Measurements from ENCODE around the gene UQCRQ.

The UQCRQ gene

DNA sequence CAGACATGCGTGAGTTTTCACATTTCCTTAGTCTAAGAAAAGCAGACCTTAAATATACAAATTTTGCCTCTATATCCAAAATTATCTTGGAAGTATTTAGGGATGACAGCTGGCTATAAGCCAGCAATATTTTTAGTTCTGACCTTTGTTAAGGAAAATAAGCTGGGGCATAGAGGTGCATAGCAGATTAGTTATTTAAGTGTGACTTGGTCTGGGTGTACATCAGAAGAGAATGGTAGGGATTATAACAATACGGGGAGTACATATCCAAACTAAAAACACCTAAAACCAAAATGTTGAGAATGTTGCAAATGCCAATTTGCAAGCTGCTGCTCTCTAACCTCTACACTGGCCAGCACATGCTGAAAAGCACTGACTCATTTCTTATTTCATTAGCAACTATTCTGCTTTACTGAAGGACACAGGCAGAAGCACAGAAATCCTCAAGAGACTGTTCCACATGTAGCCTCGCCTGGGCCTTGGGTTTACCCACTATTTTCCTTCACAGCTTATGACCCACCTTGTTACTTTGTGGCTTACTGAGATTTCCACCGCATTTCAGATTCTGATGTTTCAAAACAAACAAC lies 29.4 kb downstream of the UQCRQ start:
- Histone ChIP-seq H3K27ac (ENCODE audit: low read length) (no peak overlapping the region), H3K27me3 (ENCODE audit: low read depth, low read length) (no peaks in the 10 kb centered on the region), H3K36me3 (ENCODE audit: control insufficient read depth in 1 of 2, insufficient read depth in 2 of 2, low read length in 2 of 2) (peaks cover 56 to 58% of the 10 kb centered on the region in 2 donors)

GRCh38 chr5:132896685-132897084 lies 30.2 kb downstream of the UQCRQ start:
- H3K36me3 ChIP-seq (ENCODE audit: control insufficient read depth in 1 of 2, insufficient read depth in 2 of 2, low read length in 2 of 2): peaks cover 55 to 58% of the 10 kb centered on the region in 2 donors

More for the DNA sequence above, 29.4 kb downstream of the UQCRQ start:
- Histone ChIP-seq H3K4me1 (ENCODE audit: control insufficient read depth in 1 of 2, insufficient read depth in 2 of 2, low read length in 2 of 2) (peaks cover 0 to 10% of the 10 kb centered on the region in 2 donors), H3K4me3 (ENCODE audit: low read depth in 1 of 2, low read length in 2 of 2) (no peak overlapping the region), H3K9me3 (ENCODE audit: control insufficient read depth in 1 of 2, low read length in 2 of 2) (no peaks in the 10 kb centered on the region)

DNA sequence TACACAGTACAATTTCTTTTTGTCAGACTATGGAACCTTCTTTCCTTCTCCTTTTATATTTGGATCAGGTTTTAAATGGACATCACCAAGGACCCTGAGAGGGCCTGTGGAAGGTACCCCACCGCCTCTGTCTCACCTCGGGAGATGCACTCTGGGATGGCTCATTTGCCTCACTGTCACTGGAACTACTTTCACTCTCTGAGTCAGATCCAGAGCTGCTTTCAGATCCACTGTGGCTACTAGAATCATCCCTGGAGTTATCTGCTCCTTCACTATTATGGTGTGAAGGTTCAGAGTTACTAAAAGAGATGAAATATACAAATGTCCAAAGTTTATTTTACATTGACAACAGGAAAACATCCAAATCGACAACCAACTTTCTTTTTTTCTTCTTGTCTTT lies 31.7 kb downstream of the UQCRQ start:
- Histone ChIP-seq H3K27me3 (ENCODE audit: low read depth, low read length) (no peaks in the 10 kb centered on the region), H3K36me3 (ENCODE audit: control insufficient read depth in 1 of 2, insufficient read depth in 2 of 2, low read length in 2 of 2) (peaks cover 48 to 50% of the 10 kb centered on the region in 2 donors), H3K4me3 (ENCODE audit: low read depth in 1 of 2, low read length in 2 of 2) (no peak overlapping the region), H3K27ac (ENCODE audit: low read length) (no peak overlapping the region), H3K4me1 (ENCODE audit: control insufficient read depth in 1 of 2, insufficient read depth in 2 of 2, low read length in 2 of 2) (peaks cover 0 to 10% of the 10 kb centered on the region in 2 donors), H3K9me3 (ENCODE audit: control insufficient read depth in 1 of 2, low read length in 2 of 2) (no peaks in the 10 kb centered on the region)

More at GRCh38 chr5:132896685-132897084, 30.2 kb downstream of the UQCRQ start:
- Histone ChIP-seq H3K4me3 (ENCODE audit: low read depth in 1 of 2, low read length in 2 of 2) (no peak overlapping the region), H3K4me1 (ENCODE audit: control insufficient read depth in 1 of 2, insufficient read depth in 2 of 2, low read length in 2 of 2) (peaks cover 0 to 10% of the 10 kb centered on the region in 2 donors), H3K27me3 (ENCODE audit: low read depth, low read length) (no peaks in the 10 kb centered on the region), H3K9me3 (ENCODE audit: control insufficient read depth in 1 of 2, low read length in 2 of 2) (no peaks in the 10 kb centered on the region), H3K27ac (ENCODE audit: low read length) (no peak overlapping the region)

GRCh38 chr5:132901036-132901435 lies 34.6 kb downstream of the UQCRQ start:
- Histone ChIP-seq H3K4me3 (ENCODE audit: low read depth in 1 of 2, low read length in 2 of 2) (no peak overlapping the region), H3K27me3 (ENCODE audit: low read depth, low read length) (no peaks in the 10 kb centered on the region), H3K36me3 (ENCODE audit: control insufficient read depth in 1 of 2, insufficient read depth in 2 of 2, low read length in 2 of 2) (peaks cover 33 to 40% of the 10 kb centered on the region in 2 donors), H3K9me3 (ENCODE audit: control insufficient read depth in 1 of 2, low read length in 2 of 2) (no peaks in the 10 kb centered on the region), H3K27ac (ENCODE audit: low read length) (no peak overlapping the region), H3K4me1 (ENCODE audit: control insufficient read depth in 1 of 2, insufficient read depth in 2 of 2, low read length in 2 of 2) (peaks cover 0 to 2% of the 10 kb centered on the region in 2 donors)

GRCh38 chr5:132901730-132902129 lies 35.3 kb downstream of the UQCRQ start:
- Histone ChIP-seq H3K27ac (ENCODE audit: low read length) (no peak overlapping the region), H3K36me3 (ENCODE audit: control insufficient read depth in 1 of 2, insufficient read depth in 2 of 2, low read length in 2 of 2) (peaks cover 26 to 33% of the 10 kb centered on the region in 2 donors), H3K4me1 (ENCODE audit: control insufficient read depth in 1 of 2, insufficient read depth in 2 of 2, low read length in 2 of 2) (no peaks in the 10 kb centered on the region), H3K4me3 (ENCODE audit: low read depth in 1 of 2, low read length in 2 of 2) (no peak overlapping the region), H3K9me3 (ENCODE audit: control insufficient read depth in 1 of 2, low read length in 2 of 2) (no peaks in the 10 kb centered on the region), H3K27me3 (ENCODE audit: low read depth, low read length) (no peaks in the 10 kb centered on the region)

GRCh38 chr5:132905938-132906337 lies 39.5 kb downstream of the UQCRQ start:
- Histone ChIP-seq H3K27me3 (ENCODE audit: low read depth, low read length) (no peaks in the 10 kb centered on the region), H3K4me1 (ENCODE audit: control insufficient read depth in 1 of 2, insufficient read depth in 2 of 2, low read length in 2 of 2) (no peaks in the 10 kb centered on the region), H3K27ac (ENCODE audit: low read length) (no peak overlapping the region), H3K4me3 (ENCODE audit: low read depth in 1 of 2, low read length in 2 of 2) (no peak overlapping the region), H3K36me3 (ENCODE audit: control insufficient read depth in 1 of 2, insufficient read depth in 2 of 2, low read length in 2 of 2) (peaks cover 9 to 10% of the 10 kb centered on the region in 2 donors), H3K9me3 (ENCODE audit: control insufficient read depth in 1 of 2, low read length in 2 of 2) (no peaks in the 10 kb centered on the region)

DNA sequence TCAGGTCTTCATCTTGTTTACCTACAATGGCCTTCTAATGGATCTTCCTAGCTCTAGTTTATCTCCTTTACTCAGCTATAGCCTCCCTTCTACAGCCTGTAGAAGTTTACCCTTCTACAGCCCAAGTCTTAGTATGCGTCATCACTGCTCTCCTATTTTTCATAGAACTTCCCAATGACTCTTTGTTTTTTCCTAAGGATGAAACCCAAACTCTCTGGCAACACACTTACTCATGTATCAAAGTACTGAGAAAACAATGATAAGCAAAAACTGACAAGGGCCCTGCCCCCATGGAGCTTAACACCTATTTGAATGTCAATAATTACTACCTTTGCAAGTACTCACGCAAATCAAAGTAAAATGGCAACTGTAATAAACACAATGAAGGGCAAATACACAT lies 40.7 kb downstream of the UQCRQ start:
- Histone ChIP-seq H3K4me3 (ENCODE audit: low read depth in 1 of 2, low read length in 2 of 2) (no peak overlapping the region), H3K4me1 (ENCODE audit: control insufficient read depth in 1 of 2, insufficient read depth in 2 of 2, low read length in 2 of 2) (no peaks in the 10 kb centered on the region), H3K36me3 (ENCODE audit: control insufficient read depth in 1 of 2, insufficient read depth in 2 of 2, low read length in 2 of 2) (peaks cover 11 to 14% of the 10 kb centered on the region in 2 donors), H3K9me3 (ENCODE audit: control insufficient read depth in 1 of 2, low read length in 2 of 2) (no peaks in the 10 kb centered on the region), H3K27ac (ENCODE audit: low read length) (no peak overlapping the region), H3K27me3 (ENCODE audit: low read depth, low read length) (no peaks in the 10 kb centered on the region)

DNA sequence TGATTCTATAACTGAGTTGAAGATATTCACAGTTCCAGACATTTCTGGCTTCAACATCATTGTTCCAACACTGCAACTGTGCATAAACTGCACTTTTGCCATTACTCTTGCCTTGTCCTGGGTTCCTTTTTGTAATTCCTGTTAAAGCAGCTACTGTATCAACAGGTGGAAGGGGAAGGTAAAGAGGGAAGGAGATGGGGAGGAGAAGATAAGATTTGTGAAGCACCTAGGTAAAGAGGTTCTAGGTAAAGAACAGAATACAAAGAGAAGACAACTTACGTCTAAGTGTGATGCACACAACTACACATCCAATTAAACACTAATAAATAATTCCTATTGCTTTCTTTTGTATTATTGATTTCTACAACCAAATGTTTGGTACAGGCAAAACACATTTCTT lies 43.3 kb downstream of the UQCRQ start:
- no peaks in the 10 kb centered on the region for H3K4me1 ChIP-seq (ENCODE audit: control insufficient read depth in 1 of 2, insufficient read depth in 2 of 2, low read length in 2 of 2)
- no peaks in the 10 kb centered on the region for H3K9me3 ChIP-seq (ENCODE audit: control insufficient read depth in 1 of 2, low read length in 2 of 2)
- no peak overlapping the region for H3K4me3 ChIP-seq (ENCODE audit: low read depth in 1 of 2, low read length in 2 of 2)
- H3K27me3 ChIP-seq (ENCODE audit: low read depth, low read length): no peaks in the 10 kb centered on the region
- H3K36me3 ChIP-seq (ENCODE audit: control insufficient read depth in 1 of 2, insufficient read depth in 2 of 2, low read length in 2 of 2): peaks cover 6 to 17% of the 10 kb centered on the region in 2 donors
- no peak overlapping the region for H3K27ac ChIP-seq (ENCODE audit: low read length)

- Histone ChIP-seq H3K9me3 (ENCODE audit: control insufficient read depth in 1 of 2, low read length in 2 of 2) (no peaks in the 10 kb centered on the region), H3K27ac (ENCODE audit: low read length) (no peak overlapping the region), H3K4me3 (ENCODE audit: low read depth in 1 of 2, low read length in 2 of 2) (no peak overlapping the region), H3K36me3 (ENCODE audit: control insufficient read depth in 1 of 2, insufficient read depth in 2 of 2, low read length in 2 of 2) (peaks cover 9 to 29% of the 10 kb centered on the region in 2 donors), H3K4me1 (ENCODE audit: control insufficient read depth in 1 of 2, insufficient read depth in 2 of 2, low read length in 2 of 2) (no peaks in the 10 kb centered on the region), H3K27me3 (ENCODE audit: low read depth, low read length) (no peaks in the 10 kb centered on the region)
Measured at GRCh38 chr5:132915681-132916080, 49.2 kb downstream of the UQCRQ start.

DNA sequence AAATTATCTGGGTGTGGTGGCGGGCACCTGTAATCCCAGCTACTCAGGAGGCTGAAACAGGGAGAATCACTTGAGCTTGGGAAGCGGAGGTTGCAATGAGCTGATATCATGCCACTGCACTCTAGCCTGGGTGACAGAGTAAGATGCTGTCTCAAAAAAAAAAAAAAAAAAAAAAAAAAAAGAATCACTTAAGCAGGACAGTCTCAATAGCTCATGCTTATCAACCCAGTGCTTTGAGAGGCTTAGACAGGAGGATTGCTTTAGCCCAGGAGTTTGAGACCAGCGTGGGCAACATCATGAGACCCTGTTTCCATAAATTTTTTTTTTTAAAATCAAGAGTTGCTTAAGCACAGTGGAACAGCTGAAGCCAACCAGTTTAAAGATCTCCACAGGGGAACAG lies 49.6 kb downstream of the UQCRQ start:
- H3K27ac ChIP-seq (ENCODE audit: low read length): no peak overlapping the region
- H3K9me3 ChIP-seq (ENCODE audit: control insufficient read depth in 1 of 2, low read length in 2 of 2): no peaks in the 10 kb centered on the region
- no peak overlapping the region for H3K4me3 ChIP-seq (ENCODE audit: low read depth in 1 of 2, low read length in 2 of 2)
- H3K4me1 ChIP-seq (ENCODE audit: control insufficient read depth in 1 of 2, insufficient read depth in 2 of 2, low read length in 2 of 2): no peaks in the 10 kb centered on the region
- H3K36me3 ChIP-seq (ENCODE audit: control insufficient read depth in 1 of 2, insufficient read depth in 2 of 2, low read length in 2 of 2): peaks cover 5 to 33% of the 10 kb centered on the region in 2 donors
- H3K27me3 ChIP-seq (ENCODE audit: low read depth, low read length): no peaks in the 10 kb centered on the region
